HG03457 (cell line): ENCODE measurements around the gene SMIM34.
A peak's percentile ranks its signal among the peaks of the same experiment; 100 is the strongest.
"Not testable (repeated sequence)": the region's sequence is repeated elsewhere in the genome, so short reads cannot be mapped to it uniquely, and the experiment has no call there.

Experiments
- ATAC-seq: cut with Tn5 transposase; IDR thresholded peaks from one replicate; pipeline ENCODE4 v1.9.1; 2021; ENCODE audit warnings: moderate number of reproducible peaks; ENCODE audit not compliant: unreplicated experiment

Gene SMIM34

GRCh38 chr21:34423805-34424204 is at the start of gene SMIM34:
SMIM34 (minus strand) TSS chr21:34423951; CDS start chr21:34423839, 112 bp downstream.
- not testable (repeated sequence) for ATAC-seq

- ATAC-seq: not testable (repeated sequence)
These were observed 43.6 kb upstream of the SMIM34 start for GRCh38 chr21:34467333-34467732.

GRCh38 chr21:34459426-34459825 is 35.7 kb upstream of the SMIM34 start:
- ATAC-seq: not testable (repeated sequence)

GRCh38 chr21:34458266-34458665 is 34.5 kb upstream of the SMIM34 start:
- not testable (repeated sequence) for ATAC-seq

GRCh38 chr21:34456180-34456579 is 32.4 kb upstream of the SMIM34 start:
- ATAC-seq: not testable (repeated sequence)

GRCh38 chr21:34455628-34456027 is 31.9 kb upstream of the SMIM34 start:
- ATAC-seq: not testable (repeated sequence)

- not testable (repeated sequence) for ATAC-seq
These were observed 23.3 kb upstream of the SMIM34 start for GRCh38 chr21:34447018-34447417.

GRCh38 chr21:34443486-34443885 is 19.7 kb upstream of the SMIM34 start:
- ATAC-seq: not testable (repeated sequence)

- not testable (repeated sequence) for ATAC-seq
These were observed 6.0 kb upstream of the SMIM34 start for GRCh38 chr21:34429710-34430109.

- ATAC-seq: not testable (repeated sequence)
These were observed 4.7 kb upstream of the SMIM34 start for GRCh38 chr21:34428441-34428840.

GRCh38 chr21:34427339-34427738 is 3.6 kb upstream of the SMIM34 start:
- ATAC-seq: not testable (repeated sequence)

GRCh38 chr21:34417448-34418077 is 6.2 kb downstream of the SMIM34 start:
- not testable (repeated sequence) for ATAC-seq

GRCh38 chr21:34407294-34407693 is 16.5 kb downstream of the SMIM34 start:
- ATAC-seq: not testable (repeated sequence)

GRCh38 chr21:34406676-34407075 is 17.1 kb downstream of the SMIM34 start:
- ATAC-seq: not testable (repeated sequence)

GRCh38 chr21:34406102-34406501 is 17.6 kb downstream of the SMIM34 start:
- not testable (repeated sequence) for ATAC-seq

- not testable (repeated sequence) for ATAC-seq
These were observed 18.1 kb downstream of the SMIM34 start for GRCh38 chr21:34405686-34406085.

GRCh38 chr21:34404742-34405141 is 19.0 kb downstream of the SMIM34 start:
- ATAC-seq: not testable (repeated sequence)

GRCh38 chr21:34400522-34400921 is 23.2 kb downstream of the SMIM34 start:
- ATAC-seq: not testable (repeated sequence)

- not testable (repeated sequence) for ATAC-seq
These were observed 39.9 kb downstream of the SMIM34 start for GRCh38 chr21:34383724-34384415.

GRCh38 chr21:34383138-34383537 is 40.6 kb downstream of the SMIM34 start:
- not testable (repeated sequence) for ATAC-seq

GRCh38 chr21:34375619-34375972 is 48.2 kb downstream of the SMIM34 start:
- ATAC-seq: peak; percentile 71

GRCh38 chr21:34374940-34375618 is 48.7 kb downstream of the SMIM34 start, which contains the start of gene SMIM11:
SMIM11 (plus strand) TSS chr21:34375507; CDS start chr21:34379505, 3,998 bp downstream.
- peak; percentile 70 for ATAC-seq
